Measurements from ENCODE around the gene GPR35.
"Not testable (repeated sequence)": the region's sequence is repeated elsewhere in the genome, so short reads cannot be mapped to it uniquely, and the experiment has no call there.

The GPR35 gene

DNA sequence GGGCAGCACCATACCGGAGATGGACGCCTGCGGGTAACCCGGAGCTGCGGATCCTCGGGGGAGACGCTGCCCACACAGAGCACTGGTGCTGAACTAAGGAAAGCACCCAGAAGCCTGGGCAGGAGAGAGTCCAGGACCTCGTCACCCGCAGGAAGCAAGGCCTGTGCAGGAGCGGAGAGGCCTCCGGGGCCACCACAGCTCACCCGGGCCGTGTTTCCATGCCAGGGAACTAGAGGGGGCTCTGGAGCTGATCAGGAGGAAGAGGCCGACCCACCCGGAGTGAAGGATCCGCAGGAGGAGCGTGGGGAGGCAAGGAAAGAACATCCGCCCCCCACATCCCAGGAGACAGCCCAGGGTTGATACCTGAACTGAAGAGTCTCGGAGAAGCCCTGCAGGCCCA, 53.6 kb downstream of the GPR35 start:
- intact Hi-C loops (cut with DNase I); DNase-seq: not testable (repeated sequence)

DNA sequence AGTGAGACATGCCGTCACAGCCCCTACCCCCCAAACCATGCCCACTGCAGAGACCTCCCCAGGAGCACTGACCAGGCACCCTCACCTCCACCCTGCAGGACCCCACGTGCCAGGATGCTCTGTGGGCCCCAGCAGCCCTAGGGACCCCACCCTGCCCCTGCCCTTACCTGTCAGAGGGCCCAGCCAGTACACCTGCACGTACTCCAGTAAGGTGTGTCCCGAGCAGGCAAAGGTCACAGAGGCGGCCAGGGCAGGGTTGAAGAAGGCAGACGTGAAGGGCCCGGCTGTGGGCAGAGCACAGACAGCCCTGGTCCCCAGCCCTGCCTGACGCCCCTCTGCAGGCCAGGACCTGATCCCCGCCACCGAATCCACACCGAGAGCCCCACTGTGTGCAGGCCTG, 54.9 kb downstream of the GPR35 start:
- DNase-seq; intact Hi-C loops (cut with DNase I): not testable (repeated sequence)
